ENCODE measurements around the gene HOXA6. TPM values are rescaled to one million over a fixed set of nuclear protein-coding genes. Genes with fewer than 3 reads are reported as not detected.

HOXA6 gene
- total RNA-seq, 2 experiments from 2014 or later, result 4.1 to 12.0 TPM

- no peak for DNase-seq (ENCODE audit: low spot score)
- Histone ChIP-seq H3K9me3 (ENCODE audit: low read length) (no peaks in the 10 kb centered on the region), H4K20me1 (ENCODE audit: insufficient read depth, low read length) (no peaks in the 10 kb centered on the region), H2AFZ (ENCODE audit: low read length) (no peak overlapping the region), H3K4me2 (ENCODE audit: low read length) (no peak overlapping the region), H3K4me3 (ENCODE audit: low read depth, low read length, poor library complexity, severe bottlenecking) (no peak overlapping the region), H3K27ac (ENCODE audit: low read depth, low read length, poor library complexity, severe bottlenecking) (no peak overlapping the region), H3K4me1 (ENCODE audit: insufficient read depth, low read length, poor library complexity, severe bottlenecking) (no peaks in the 10 kb centered on the region), H3K79me2 (ENCODE audit: insufficient read depth, low read depth, low read length) (no peaks in the 10 kb centered on the region), H3K9me2 (ENCODE audit: insufficient read depth, low read length) (no peaks in the 10 kb centered on the region), H3K36me3 (ENCODE audit: insufficient read depth, low read length) (no peaks in the 10 kb centered on the region)
- TF ChIP-seq EZH2phosphoT487 (IDR thresholded peaks at IDR 0.05; ENCODE audit: borderline replicate concordance, low read depth, low read length), result no peak
- no peak for TF ChIP-seq CTCF (conservative IDR thresholded peaks at IDR 0.05; ENCODE audit: low read length)
- BruUV-seq (replicated peaks), result no TSS peak
- CTCF ChIA-PET (ENCODE audit: unreplicated experiment), result no interaction called here
- POLR2A ChIA-PET, result interaction anchor here (0.6 kb wide), 1 partner anchor 409 kb away, joined by 4 read pairs; no protein-coding TSS in a partner anchor
- intact Hi-C loops (cut with micrococcal nuclease; ENCODE audit: unreplicated experiment), result no loop called here
Measured at GRCh38 chr7:27109466-27110185, 37.9 kb downstream of the HOXA6 start.

GRCh38 chr7:27108390-27109127 is 39.0 kb downstream of the HOXA6 start:
- Histone ChIP-seq H3K9me2 (ENCODE audit: insufficient read depth, low read length) (no peaks in the 10 kb centered on the region), H3K9me3 (ENCODE audit: low read length) (no peaks in the 10 kb centered on the region), H3K4me1 (ENCODE audit: insufficient read depth, low read length, poor library complexity, severe bottlenecking) (no peaks in the 10 kb centered on the region), H4K20me1 (ENCODE audit: insufficient read depth, low read length) (no peaks in the 10 kb centered on the region), H3K27ac (ENCODE audit: low read depth, low read length, poor library complexity, severe bottlenecking) (no peak overlapping the region), H3K4me3 (ENCODE audit: low read depth, low read length, poor library complexity, severe bottlenecking) (no peak overlapping the region), H3K4me2 (ENCODE audit: low read length) (no peak overlapping the region), H3K36me3 (ENCODE audit: insufficient read depth, low read length) (no peaks in the 10 kb centered on the region), H2AFZ (ENCODE audit: low read length) (no peak overlapping the region), H3K79me2 (ENCODE audit: insufficient read depth, low read depth, low read length) (no peaks in the 10 kb centered on the region)
- no TSS peak for BruUV-seq (replicated peaks)
- intact Hi-C loops (cut with micrococcal nuclease; ENCODE audit: unreplicated experiment), result no loop called here
- ChIA-PET CTCF (ENCODE audit: unreplicated experiment) (no interaction called here), POLR2A (interaction anchor here (0.6 kb wide), 1 partner anchor 408 kb away, joined by 4 read pairs; no protein-coding TSS in a partner anchor)
- DNase-seq (ENCODE audit: low spot score), result no peak
- TF ChIP-seq EZH2phosphoT487 (IDR thresholded peaks at IDR 0.05; ENCODE audit: borderline replicate concordance, low read depth, low read length), result no peak
- no peak for TF ChIP-seq CTCF (conservative IDR thresholded peaks at IDR 0.05; ENCODE audit: low read length)
